Nephron progenitor cell (in vitro differentiated cells): ENCODE results near the gene TADA2B.

Source experiments
- DNase-seq: peaks from one replicate; pipeline ENCODE4 v3.0.0; 2021
- H3K27ac Mint-ChIP-seq: 2 replicates; pipeline ENCODE4 v1.8.0; 2021; ENCODE audit warnings: mild to moderate bottlenecking, moderate library complexity, mixed read lengths
- H3K27me3 Mint-ChIP-seq: 2 replicates; pipeline ENCODE4 v1.8.0; 2021; ENCODE audit warnings: mild to moderate bottlenecking, low read depth, mixed read lengths; ENCODE audit not compliant: poor library complexity
- H3K36me3 Mint-ChIP-seq: 2 replicates; pipeline ENCODE4 v1.8.0; 2021; ENCODE audit warnings: low read depth, mixed read lengths
- H3K4me1 Mint-ChIP-seq: 2 replicates; pipeline ENCODE4 v1.8.0; 2021; ENCODE audit warnings: mixed read lengths
- H3K4me3 Mint-ChIP-seq: 2 replicates; pipeline ENCODE4 v1.8.0; 2021; ENCODE audit warnings: mild to moderate bottlenecking, moderate library complexity, mixed read lengths
- H3K9me3 Mint-ChIP-seq: 2 replicates; pipeline ENCODE4 v1.8.0; 2021; ENCODE audit warnings: mild to moderate bottlenecking, moderate library complexity, mixed read lengths
- CTCF ChIP-seq: fragments of 200-600 bp; sonication (generic); IDR thresholded peaks from 2 replicates; pipeline ENCODE4 v1.5.0; 2021; ENCODE audit warnings: antibody characterized with exemption

Gene TADA2B

GRCh38 chr4:7103607-7104365, 60.6 kb downstream of the TADA2B start:
- Mint-ChIP-seq H3K27ac (no peak overlapping the region), H3K4me1 (peaks cover 43% of the 10 kb centered on the region)
- peak; percentile 34 for DNase-seq

GRCh38 chr4:7104366-7105031, 61.3 kb downstream of the TADA2B start:
- H3K9me3 Mint-ChIP-seq = no peaks in the 10 kb centered on the region
- peaks cover 23% of the 10 kb centered on the region for H3K27me3 Mint-ChIP-seq
- TF ChIP-seq CTCF = no peak
- H3K27ac Mint-ChIP-seq = no peak overlapping the region
- H3K36me3 Mint-ChIP-seq = no peaks in the 10 kb centered on the region
- peaks cover 50% of the 10 kb centered on the region for H3K4me1 Mint-ChIP-seq
- no peak overlapping the region for H3K4me3 Mint-ChIP-seq
- DNase-seq = no peak

More at GRCh38 chr4:7103607-7104365, 60.6 kb downstream of the TADA2B start:
- TF ChIP-seq CTCF = no peak
- no peaks in the 10 kb centered on the region for H3K9me3 Mint-ChIP-seq
- H3K27me3 Mint-ChIP-seq = peaks cover 19% of the 10 kb centered on the region
- H3K4me3 Mint-ChIP-seq = peak overlapping the region; percentile 86
- H3K36me3 Mint-ChIP-seq = no peaks in the 10 kb centered on the region

- Mint-ChIP-seq H3K27me3 (peaks cover 23% of the 10 kb centered on the region), H3K4me3 (no peak overlapping the region), H3K36me3 (no peaks in the 10 kb centered on the region), H3K4me1 (peaks cover 50% of the 10 kb centered on the region), H3K9me3 (peaks cover 4% of the 10 kb centered on the region), H3K27ac (no peak overlapping the region)
- no peak for TF ChIP-seq CTCF
- no peak for DNase-seq
Observed at GRCh38 chr4:7105276-7105675, 62.1 kb downstream of the TADA2B start.

GRCh38 chr4:7107166-7107905, 64.2 kb downstream of the TADA2B start:
- H3K27ac Mint-ChIP-seq = no peak overlapping the region
- H3K27me3 Mint-ChIP-seq = peaks cover 21% of the 10 kb centered on the region
- H3K36me3 Mint-ChIP-seq = no peaks in the 10 kb centered on the region
- DNase-seq = no peak
- no peak overlapping the region for H3K4me3 Mint-ChIP-seq
- peaks cover 40% of the 10 kb centered on the region for H3K4me1 Mint-ChIP-seq
- peaks cover 12% of the 10 kb centered on the region for H3K9me3 Mint-ChIP-seq
- no peak for TF ChIP-seq CTCF
